ENCODE measurements around the gene SMARCAL1.

DNA sequence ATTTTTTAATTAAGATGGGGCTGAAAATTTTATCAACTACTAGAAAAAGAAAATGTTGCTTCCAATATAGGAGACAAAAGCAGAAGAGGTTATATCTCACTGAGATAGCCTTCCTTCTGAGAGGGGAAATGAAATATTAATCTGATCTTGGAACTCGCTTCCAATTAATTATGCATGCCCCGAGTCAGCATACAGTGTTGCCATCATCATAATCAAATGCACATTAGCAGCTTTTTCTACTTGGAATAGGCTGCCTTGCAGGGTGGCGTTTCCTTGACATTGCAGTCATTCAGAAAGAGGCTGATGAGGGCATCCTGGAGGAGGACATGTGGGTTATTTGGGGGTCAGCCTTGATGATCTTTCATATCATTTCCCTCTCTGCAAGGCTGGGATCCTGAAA lies 67.9 kb downstream of the SMARCAL1 start:
- TF ChIP-seq POLR2A (IDR thresholded peaks at IDR 0.05): no peak
- TF ChIP-seq, protein P1, sequence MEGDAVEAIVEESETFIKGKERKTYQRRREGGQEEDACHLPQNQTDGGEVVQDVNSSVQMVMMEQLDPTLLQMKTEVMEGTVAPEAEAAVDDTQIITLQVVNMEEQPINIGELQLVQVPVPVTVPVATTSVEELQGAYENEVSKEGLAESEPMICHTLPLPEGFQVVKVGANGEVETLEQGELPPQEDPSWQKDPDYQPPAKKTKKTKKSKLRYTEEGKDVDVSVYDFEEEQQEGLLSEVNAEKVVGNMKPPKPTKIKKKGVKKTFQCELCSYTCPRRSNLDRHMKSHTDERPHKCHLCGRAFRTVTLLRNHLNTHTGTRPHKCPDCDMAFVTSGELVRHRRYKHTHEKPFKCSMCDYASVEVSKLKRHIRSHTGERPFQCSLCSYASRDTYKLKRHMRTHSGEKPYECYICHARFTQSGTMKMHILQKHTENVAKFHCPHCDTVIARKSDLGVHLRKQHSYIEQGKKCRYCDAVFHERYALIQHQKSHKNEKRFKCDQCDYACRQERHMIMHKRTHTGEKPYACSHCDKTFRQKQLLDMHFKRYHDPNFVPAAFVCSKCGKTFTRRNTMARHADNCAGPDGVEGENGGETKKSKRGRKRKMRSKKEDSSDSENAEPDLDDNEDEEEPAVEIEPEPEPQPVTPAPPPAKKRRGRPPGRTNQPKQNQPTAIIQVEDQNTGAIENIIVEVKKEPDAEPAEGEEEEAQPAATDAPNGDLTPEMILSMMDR (IDR thresholded peaks at IDR 0.05): no peak

Data from right lobe of liver (tissue), 4 donors.